BLaER1 treated with 17β-estradiol and CSF1 and Interleukin-3, amounts not matched to agents 10 nM and 100 nM (cell line): ENCODE data around the gene P2RX2.
A peak's percentile ranks its signal among the peaks of the same experiment; 100 is the strongest.

ENCODE experiments used
- H3K27ac ChIP-seq, 11 experiments: shearing (Covaris generic); formaldehyde crosslinking; 2 replicates each; pipeline ENCODE4 v1.8.1; 2022
- H3K27me3 ChIP-seq, 11 experiments: shearing (Covaris generic); formaldehyde crosslinking; 2 replicates each; pipeline ENCODE4 v1.8.1; 2022
- H3K36me3 ChIP-seq, 11 experiments: shearing (Covaris generic); formaldehyde crosslinking; 2 replicates each; pipeline ENCODE4 v1.8.1; 2022
- H3K4me1 ChIP-seq, 10 experiments: shearing (Covaris generic); formaldehyde crosslinking; 2 replicates each; pipeline ENCODE4 v1.8.1; 2022
- H3K4me2 ChIP-seq, 11 experiments: shearing (Covaris generic); formaldehyde crosslinking; 2 replicates each; pipeline ENCODE4 v1.8.1; 2022
- H3K4me3 ChIP-seq, 10 experiments: shearing (Covaris generic); formaldehyde crosslinking; 2 replicates each; pipeline ENCODE4 v1.8.1; 2022
- H3K9ac ChIP-seq, 11 experiments: shearing (Covaris generic); formaldehyde crosslinking; 2 replicates each; pipeline ENCODE4 v1.8.1; 2022
- H3K9me3 ChIP-seq, 11 experiments: shearing (Covaris generic); formaldehyde crosslinking; replicated peaks in 1 of 11; 2 replicates each; pipeline ENCODE4 v1.8.1; 2022
- H4K20me1 ChIP-seq, 11 experiments: shearing (Covaris generic); formaldehyde crosslinking; 2 replicates each; pipeline ENCODE4 v1.8.1; 2022
- Cebpa-rat ChIP-seq, 11 experiments: shearing (Covaris generic); IDR thresholded peaks; 2 replicates each; pipeline ENCODE4 v1.8.1; 2022

P2RX2 gene

DNA sequence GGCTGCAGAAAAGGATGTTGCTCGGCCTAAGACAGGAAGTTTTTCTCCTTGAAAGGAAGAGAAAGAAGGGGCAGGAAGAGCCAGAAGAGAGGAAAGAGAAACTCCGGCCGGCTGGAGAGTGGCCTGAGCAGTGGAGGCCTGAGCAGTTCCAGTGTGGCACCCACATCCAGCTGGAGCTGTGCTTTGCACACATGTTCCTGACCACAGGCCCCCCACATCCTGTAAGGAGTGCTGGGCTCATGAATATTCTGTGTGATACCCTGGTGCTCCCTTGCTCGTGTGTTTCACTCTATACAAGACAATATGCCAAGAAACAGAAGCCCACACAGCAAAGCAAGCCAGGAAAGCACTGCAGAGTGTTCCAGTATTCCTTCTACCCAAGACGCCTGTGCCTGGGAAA is 41.5 kb downstream of the P2RX2 start:
- H3K4me2 ChIP-seq = peak overlapping the region; percentile 74 to 98 (median 86)
- no peaks in the 10 kb centered on the region for H3K9me3 ChIP-seq
- H3K36me3 ChIP-seq = peaks cover 41 to 100% (median 92%) of the 10 kb centered on the region in 11 experiments
- H3K9ac ChIP-seq = peak overlapping the region; percentile 27 to 62 (median 47); a peak in 18 of 22 replicates
- H4K20me1 ChIP-seq = peaks cover 0 to 31% (median 0%) of the 10 kb centered on the region in 11 experiments; a peak in 5 of 22 replicates
- H3K4me3 ChIP-seq = peak overlapping the region in 1 of 10 experiments; percentile 7; a peak in 1 of 20 replicates
- no peak for TF ChIP-seq Cebpa-rat (IDR thresholded peaks at IDR 0.05)
- H3K27ac ChIP-seq = peak overlapping the region; percentile 13 to 78 (median 61); a peak in 20 of 22 replicates
- peaks cover 80 to 89% (median 82%) of the 10 kb centered on the region in 10 experiments for H3K4me1 ChIP-seq
- no peaks in the 10 kb centered on the region for H3K27me3 ChIP-seq

- H3K27me3 ChIP-seq = no peaks in the 10 kb centered on the region
- peak overlapping the region in 8 of 11 experiments; percentile 58 to 78 (median 64); a peak in 17 of 22 replicates for H3K27ac ChIP-seq
Measured at GRCh38 chr12:132660996-132661395, 42.4 kb downstream of the P2RX2 start.

DNA sequence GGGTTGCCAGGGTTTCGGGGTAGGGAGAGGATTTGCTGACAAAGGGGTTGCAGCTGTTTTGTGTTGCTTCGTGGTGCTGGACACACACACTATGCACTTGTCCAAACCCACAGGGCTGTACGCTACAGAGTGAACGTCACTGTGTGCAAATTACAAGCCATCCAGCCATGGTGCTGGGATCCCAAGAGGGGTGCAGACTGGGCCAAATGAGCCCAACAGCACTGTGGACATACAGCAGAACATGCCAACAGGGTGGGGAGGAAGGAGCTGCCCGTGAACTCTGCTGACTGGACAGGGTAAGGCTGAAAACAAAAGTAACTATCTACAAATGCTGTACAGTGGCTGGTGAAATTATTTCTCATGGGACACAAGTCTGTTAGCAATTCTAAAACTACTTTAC is 43.4 kb downstream of the P2RX2 start:
- H3K36me3 ChIP-seq = peaks cover 39 to 100% (median 93%) of the 10 kb centered on the region in 11 experiments

More at GRCh38 chr12:132660996-132661395, 42.4 kb downstream of the P2RX2 start:
- Histone ChIP-seq H4K20me1 (peaks cover 0 to 33% (median 0%) of the 10 kb centered on the region in 11 experiments; a peak in 5 of 22 replicates), H3K9me3 (no peaks in the 10 kb centered on the region), H3K9ac (peak overlapping the region in 6 of 11 experiments; percentile 7 to 62 (median 50); a peak in 7 of 22 replicates), H3K4me1 (peaks cover 83 to 99% (median 91%) of the 10 kb centered on the region in 10 experiments), H3K4me2 (peak overlapping the region; percentile 79 to 98 (median 86)), H3K36me3 (peaks cover 38 to 100% (median 93%) of the 10 kb centered on the region in 11 experiments), H3K4me3 (no peak overlapping the region; a peak in 3 of 20 replicates)
- no peak for TF ChIP-seq Cebpa-rat (IDR thresholded peaks at IDR 0.05)

DNA sequence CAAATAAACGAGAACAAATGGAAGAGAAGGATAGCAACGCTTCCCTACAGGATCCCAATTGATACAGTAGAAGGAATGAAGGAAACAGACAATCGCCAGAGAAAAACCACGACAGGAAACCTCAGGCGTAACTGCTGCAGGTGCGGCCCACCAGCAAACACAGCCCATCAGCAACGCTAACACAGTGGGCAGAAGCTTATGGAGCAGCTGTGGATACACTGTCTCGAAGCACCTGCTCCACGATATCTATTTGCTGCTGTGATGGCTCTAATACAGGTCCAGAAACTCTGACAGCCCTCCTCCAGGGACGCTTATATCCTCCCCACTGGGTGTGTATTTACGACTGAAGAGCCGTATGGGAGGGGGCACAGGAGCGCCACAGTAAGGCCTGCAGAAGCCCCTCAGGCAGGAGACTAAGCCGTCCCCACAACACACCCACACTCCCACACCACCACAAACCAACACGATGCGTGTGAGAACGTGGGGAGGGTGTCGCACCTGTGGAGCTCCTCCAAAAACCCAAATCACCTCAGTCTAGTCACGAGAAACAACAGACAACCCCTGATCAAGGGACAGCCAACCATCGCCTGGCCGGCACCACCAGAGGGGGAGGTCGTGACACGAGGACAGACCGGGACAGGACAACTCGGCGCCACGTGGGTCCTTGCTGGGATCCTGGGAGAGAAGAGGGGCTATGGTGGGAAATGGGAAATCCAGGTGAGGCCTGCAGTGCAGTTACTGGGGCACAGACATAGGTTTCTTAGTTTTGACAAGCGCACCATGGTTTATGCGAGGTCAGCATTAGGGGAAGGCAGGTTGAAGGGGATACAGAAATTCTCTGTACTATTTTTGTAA is 44.6 kb downstream of the P2RX2 start:
- H3K9ac ChIP-seq = peak overlapping the region in 8 of 11 experiments; percentile 11 to 70 (median 53); a peak in 15 of 22 replicates
- peak overlapping the region in 10 of 11 experiments; percentile 9 to 78 (median 58); a peak in 19 of 22 replicates for H3K27ac ChIP-seq
- TF ChIP-seq Cebpa-rat (IDR thresholded peaks at IDR 0.05) = no peak
- peak overlapping the region in 8 of 10 experiments; percentile 7 to 50 (median 40); a peak in 14 of 20 replicates for H3K4me3 ChIP-seq
- H3K4me1 ChIP-seq = peaks cover 72 to 83% (median 81%) of the 10 kb centered on the region in 10 experiments
- no peaks in the 10 kb centered on the region for H3K9me3 ChIP-seq
- no peaks in the 10 kb centered on the region for H3K27me3 ChIP-seq
- H3K36me3 ChIP-seq = peaks cover 43 to 100% (median 93%) of the 10 kb centered on the region in 11 experiments
- peak overlapping the region; percentile 79 to 98 (median 86) for H3K4me2 ChIP-seq
- H4K20me1 ChIP-seq = peaks cover 0 to 44% (median 4%) of the 10 kb centered on the region in 11 experiments; a peak in 5 of 22 replicates

More for the DNA sequence above, 43.4 kb downstream of the P2RX2 start:
- peak overlapping the region; percentile 79 to 98 (median 86) for H3K4me2 ChIP-seq
- H3K27me3 ChIP-seq = no peaks in the 10 kb centered on the region
- peak overlapping the region in 7 of 11 experiments; percentile 18 to 67 (median 52); a peak in 11 of 22 replicates for H3K9ac ChIP-seq
- peak overlapping the region in 9 of 11 experiments; percentile 8 to 78 (median 59); a peak in 16 of 22 replicates for H3K27ac ChIP-seq
- no peaks in the 10 kb centered on the region for H3K9me3 ChIP-seq
- H3K4me3 ChIP-seq = peak overlapping the region in 2 of 10 experiments; percentile 1 to 34; a peak in 2 of 20 replicates
- peaks cover 83 to 94% (median 92%) of the 10 kb centered on the region in 10 experiments for H3K4me1 ChIP-seq
- TF ChIP-seq Cebpa-rat (IDR thresholded peaks at IDR 0.05) = no peak
- H4K20me1 ChIP-seq = peaks cover 0 to 42% (median 4%) of the 10 kb centered on the region in 11 experiments; a peak in 5 of 22 replicates

- peak overlapping the region; percentile 79 to 98 (median 86) for H3K4me2 ChIP-seq
- no peak for TF ChIP-seq Cebpa-rat (IDR thresholded peaks at IDR 0.05)
- peak overlapping the region in 7 of 11 experiments; percentile 11 to 70 (median 54); a peak in 12 of 22 replicates for H3K9ac ChIP-seq
- peaks cover 55 to 100% (median 93%) of the 10 kb centered on the region in 11 experiments for H3K36me3 ChIP-seq
- H3K9me3 ChIP-seq = no peaks in the 10 kb centered on the region
- no peaks in the 10 kb centered on the region for H3K27me3 ChIP-seq
- peaks cover 0 to 44% (median 4%) of the 10 kb centered on the region in 11 experiments; a peak in 6 of 22 replicates for H4K20me1 ChIP-seq
- peak overlapping the region in 7 of 10 experiments; percentile 11 to 50 (median 44); a peak in 7 of 20 replicates for H3K4me3 ChIP-seq
- H3K4me1 ChIP-seq = peaks cover 59 to 79% (median 68%) of the 10 kb centered on the region in 10 experiments
- H3K27ac ChIP-seq = peak overlapping the region in 9 of 11 experiments; percentile 9 to 78 (median 59); a peak in 15 of 22 replicates
Measured at GRCh38 chr12:132664206-132665148, 45.9 kb downstream of the P2RX2 start.

DNA sequence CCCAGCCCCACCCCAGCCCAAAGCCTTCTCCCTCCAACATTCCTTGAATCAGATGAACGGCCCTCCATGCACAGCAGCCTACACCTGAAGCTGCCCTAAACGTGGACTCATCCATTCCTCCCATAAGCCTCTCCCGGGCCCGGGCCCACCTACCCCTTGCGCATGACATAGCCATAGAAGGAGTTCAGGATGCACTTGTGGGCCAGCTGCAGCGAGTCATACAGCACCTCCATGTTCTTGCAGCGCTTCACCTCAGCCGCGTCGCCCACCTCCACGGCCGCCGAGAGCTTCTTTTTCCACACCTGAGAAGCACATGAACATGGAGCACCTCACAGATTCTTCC is 46.5 kb downstream of the P2RX2 start:
- Histone ChIP-seq H3K36me3 (peaks cover 59 to 100% (median 93%) of the 10 kb centered on the region in 11 experiments), H3K4me1 (peaks cover 53 to 72% (median 61%) of the 10 kb centered on the region in 10 experiments), H3K27ac (peak overlapping the region in 2 of 11 experiments; percentile 58 to 78; a peak in 5 of 22 replicates), H3K4me2 (peak overlapping the region in 9 of 11 experiments; percentile 15 to 98 (median 87); a peak in 14 of 22 replicates), H3K9me3 (no peaks in the 10 kb centered on the region), H3K9ac (peak overlapping the region in 1 of 11 experiments; percentile 70; a peak in 2 of 22 replicates), H3K4me3 (no peak overlapping the region), H4K20me1 (peaks cover 0 to 44% (median 4%) of the 10 kb centered on the region in 11 experiments; a peak in 6 of 22 replicates), H3K27me3 (no peaks in the 10 kb centered on the region)
- no peak for TF ChIP-seq Cebpa-rat (IDR thresholded peaks at IDR 0.05)

- Histone ChIP-seq H3K36me3 (peaks cover 55 to 100% (median 92%) of the 10 kb centered on the region in 11 experiments), H3K9me3 (no peaks in the 10 kb centered on the region), H3K4me3 (no peak overlapping the region), H3K27ac (no peak overlapping the region; a peak in 1 of 22 replicates), H3K4me2 (peak overlapping the region in 7 of 11 experiments; percentile 33 to 98 (median 89); a peak in 7 of 22 replicates), H3K4me1 (peaks cover 46 to 65% (median 55%) of the 10 kb centered on the region in 10 experiments), H4K20me1 (peaks cover 0 to 44% (median 4%) of the 10 kb centered on the region in 11 experiments; a peak in 6 of 22 replicates), H3K27me3 (no peaks in the 10 kb centered on the region), H3K9ac (peak overlapping the region in 1 of 11 experiments; percentile 26; a peak in 3 of 22 replicates)
- TF ChIP-seq Cebpa-rat (IDR thresholded peaks at IDR 0.05) = no peak
Measured at GRCh38 chr12:132665794-132666193, 47.2 kb downstream of the P2RX2 start.
